ENCODE measurements around the gene HLA-B. TPM values are rescaled to one million over a fixed set of nuclear protein-coding genes. Genes with fewer than 3 reads are reported as not detected.

Gene HLA-B
- polyA plus RNA-seq, 1 donor from 2014 or later: 9.4 TPM

- TF ChIP-seq REST (IDR thresholded peaks at IDR 0.05; ENCODE audit: borderline replicate concordance) (no peak), CTCF (IDR thresholded peaks at IDR 0.05; ENCODE audit: poor library complexity, severe bottlenecking) (no peak), TAF1 (IDR thresholded peaks at IDR 0.05; ENCODE audit: low read depth) (no peak), POLR2AphosphoS5 (IDR thresholded peaks at IDR 0.05) (no peak)
- Histone ChIP-seq H3K27me3 (ENCODE audit: insufficient read depth, low read depth, low read length) (peaks cover 18% of the 10 kb centered on the region), H3K9ac (ENCODE audit: low read length) (no peak overlapping the region), H3K79me2 (replicated peaks; ENCODE audit: insufficient read depth, low read length) (no peaks in the 10 kb centered on the region), H3K9me3 (ENCODE audit: low read length) (no peaks in the 10 kb centered on the region), H3K4me2 (ENCODE audit: low read length) (no peak overlapping the region), H3K36me3 (ENCODE audit: insufficient read depth, low read length) (no peaks in the 10 kb centered on the region), H4K20me1 (ENCODE audit: insufficient read depth) (no peaks in the 10 kb centered on the region), H3K9me2 (ENCODE audit: insufficient read depth, low read length) (no peaks in the 10 kb centered on the region), H2AFZ (ENCODE audit: low read depth, low read length) (no peak overlapping the region), H3K27ac (ENCODE audit: low read length) (no peak overlapping the region), H3K4me3 (ENCODE audit: low read length) (no peak overlapping the region), H3F3A (ENCODE audit: insufficient read depth, low read length, poor library complexity, severe bottlenecking) (no peaks in the 10 kb centered on the region)
These were observed 4.1 kb downstream of the HLA-B start for GRCh38 chr6:31352683-31353383.

GRCh38 chr6:31352310-31352682 is 4.7 kb downstream of the HLA-B start:
- TF ChIP-seq SMC3 (conservative IDR thresholded peaks at IDR 0.05; ENCODE audit: poor library complexity): no peak
- no peak for TF ChIP-seq REST (IDR thresholded peaks at IDR 0.05; ENCODE audit: borderline replicate concordance)
- TF ChIP-seq TAF1 (IDR thresholded peaks at IDR 0.05; ENCODE audit: low read depth): no peak
- TF ChIP-seq EP300 (conservative IDR thresholded peaks at IDR 0.05; ENCODE audit: poor library complexity, severe bottlenecking): no peak
- no peak for TF ChIP-seq RAD21 (conservative IDR thresholded peaks at IDR 0.05)
- TF ChIP-seq POLR2AphosphoS5 (IDR thresholded peaks at IDR 0.05): no peak
- TF ChIP-seq MXI1 (conservative IDR thresholded peaks at IDR 0.05; ENCODE audit: poor library complexity, severe bottlenecking): no peak
- no peak for TF ChIP-seq CTCF (IDR thresholded peaks at IDR 0.05; ENCODE audit: poor library complexity, severe bottlenecking)
- TF ChIP-seq EZH2 (IDR thresholded peaks at IDR 0.05; ENCODE audit: borderline replicate concordance, insufficient read depth, low read length, poor library complexity, severe bottlenecking): no peak
- H3K9ac ChIP-seq (ENCODE audit: low read length): no peak overlapping the region

More at GRCh38 chr6:31352310-31352682, 4.7 kb downstream of the HLA-B start:
- Histone ChIP-seq H4K20me1 (ENCODE audit: insufficient read depth) (no peaks in the 10 kb centered on the region), H2AFZ (ENCODE audit: low read depth, low read length) (no peak overlapping the region), H3K9me2 (ENCODE audit: insufficient read depth, low read length) (no peaks in the 10 kb centered on the region), H3K27me3 (ENCODE audit: insufficient read depth, low read depth, low read length) (peaks cover 13% of the 10 kb centered on the region), H3K79me2 (replicated peaks; ENCODE audit: insufficient read depth, low read length) (no peaks in the 10 kb centered on the region), H3K4me2 (ENCODE audit: low read length) (no peak overlapping the region), H3K36me3 (ENCODE audit: insufficient read depth, low read length) (no peaks in the 10 kb centered on the region), H3F3A (ENCODE audit: insufficient read depth, low read length, poor library complexity, severe bottlenecking) (no peaks in the 10 kb centered on the region), H3K9me3 (ENCODE audit: low read length) (no peaks in the 10 kb centered on the region), H3K4me3 (ENCODE audit: low read length) (no peak overlapping the region), H3K27ac (ENCODE audit: low read length) (no peak overlapping the region)

All from neural cell (in vitro differentiated cells).